ENCODE measurements around the gene IRF2BP2. TPM values are rescaled to one million over a fixed set of nuclear protein-coding genes. Genes with fewer than 3 reads are reported as not detected.

Gene IRF2BP2
- total and polyA plus RNA-seq, 10 of the 15 experiments (the other 5 are each of a cell fraction or from before 2014, with no cell fraction given) = 7.5 to 114 (median 52.3) TPM

DNA sequence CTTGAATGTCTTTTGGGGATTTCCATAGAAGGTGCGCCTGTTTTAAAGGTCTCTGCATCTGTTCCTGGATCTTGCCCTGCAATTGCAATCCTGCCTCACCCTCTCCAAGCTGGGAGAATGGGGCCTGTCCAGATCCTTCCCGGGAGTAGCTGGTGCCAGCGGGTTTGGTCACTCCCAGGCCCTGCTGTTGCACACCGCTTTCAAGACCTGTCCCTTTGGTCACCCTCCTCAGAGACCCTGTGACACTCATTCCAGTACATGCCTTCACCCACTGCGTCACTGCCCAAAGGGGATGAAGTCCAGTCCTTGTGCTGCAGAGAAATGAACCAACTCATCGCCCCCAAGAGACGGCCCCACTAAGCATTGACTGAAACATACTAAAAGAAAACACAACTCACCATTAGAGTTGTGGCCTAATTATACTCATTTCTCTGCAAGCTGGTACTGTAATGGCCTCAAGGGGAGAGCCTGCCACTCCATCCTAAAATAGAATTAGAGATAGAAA is 1.9 kb upstream of the IRF2BP2 start (continued):
- TF ChIP-seq, protein P1, sequence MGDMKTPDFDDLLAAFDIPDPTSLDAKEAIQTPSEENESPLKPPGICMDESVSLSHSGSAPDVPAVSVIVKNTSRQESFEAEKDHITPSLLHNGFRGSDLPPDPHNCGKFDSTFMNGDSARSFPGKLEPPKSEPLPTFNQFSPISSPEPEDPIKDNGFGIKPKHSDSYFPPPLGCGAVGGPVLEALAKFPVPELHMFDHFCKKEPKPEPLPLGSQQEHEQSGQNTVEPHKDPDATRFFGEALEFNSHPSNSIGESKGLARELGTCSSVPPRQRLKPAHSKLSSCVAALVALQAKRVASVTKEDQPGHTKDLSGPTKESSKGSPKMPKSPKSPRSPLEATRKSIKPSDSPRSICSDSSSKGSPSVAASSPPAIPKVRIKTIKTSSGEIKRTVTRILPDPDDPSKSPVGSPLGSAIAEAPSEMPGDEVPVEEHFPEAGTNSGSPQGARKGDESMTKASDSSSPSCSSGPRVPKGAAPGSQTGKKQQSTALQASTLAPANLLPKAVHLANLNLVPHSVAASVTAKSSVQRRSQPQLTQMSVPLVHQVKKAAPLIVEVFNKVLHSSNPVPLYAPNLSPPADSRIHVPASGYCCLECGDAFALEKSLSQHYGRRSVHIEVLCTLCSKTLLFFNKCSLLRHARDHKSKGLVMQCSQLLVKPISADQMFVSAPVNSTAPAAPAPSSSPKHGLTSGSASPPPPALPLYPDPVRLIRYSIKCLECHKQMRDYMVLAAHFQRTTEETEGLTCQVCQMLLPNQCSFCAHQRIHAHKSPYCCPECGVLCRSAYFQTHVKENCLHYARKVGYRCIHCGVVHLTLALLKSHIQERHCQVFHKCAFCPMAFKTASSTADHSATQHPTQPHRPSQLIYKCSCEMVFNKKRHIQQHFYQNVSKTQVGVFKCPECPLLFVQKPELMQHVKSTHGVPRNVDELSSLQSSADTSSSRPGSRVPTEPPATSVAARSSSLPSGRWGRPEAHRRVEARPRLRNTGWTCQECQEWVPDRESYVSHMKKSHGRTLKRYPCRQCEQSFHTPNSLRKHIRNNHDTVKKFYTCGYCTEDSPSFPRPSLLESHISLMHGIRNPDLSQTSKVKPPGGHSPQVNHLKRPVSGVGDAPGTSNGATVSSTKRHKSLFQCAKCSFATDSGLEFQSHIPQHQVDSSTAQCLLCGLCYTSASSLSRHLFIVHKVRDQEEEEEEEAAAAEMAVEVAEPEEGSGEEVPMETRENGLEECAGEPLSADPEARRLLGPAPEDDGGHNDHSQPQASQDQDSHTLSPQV (IDR thresholded peaks at IDR 0.05) = peak; percentile 19; the same call in 1 of the 2 replicates
- TF ChIP-seq FOXK2 (IDR thresholded peaks at IDR 0.05) (no peak), ZZZ3 (IDR thresholded peaks at IDR 0.05; ENCODE audit: control insufficient read depth, insufficient read length, low read depth) (no peak), RB1 (IDR thresholded peaks at IDR 0.05; ENCODE audit: borderline replicate concordance) (no peak; the same call in 1 of the 2 replicates), SMC3 (IDR thresholded peaks at IDR 0.05; ENCODE audit: borderline replicate concordance, low read length) (no peak), PML (IDR thresholded peaks at IDR 0.05; ENCODE audit: low read length) (no peak), HDGF (IDR thresholded peaks at IDR 0.05) (peak; percentile 85), ZNF384 (IDR thresholded peaks at IDR 0.05; ENCODE audit: borderline replicate concordance, low read depth, low read length) (no peak), NFYA (IDR thresholded peaks at IDR 0.05; ENCODE audit: borderline replicate concordance, low read depth, low read length) (no peak), POLR2AphosphoS5 (IDR thresholded peaks at IDR 0.05; ENCODE audit: low read length) (peak; percentile 6; the same call in 1 of the 2 replicates), EED (IDR thresholded peaks at IDR 0.05; ENCODE audit: low read depth) (no peak; the same call in none of the 2 replicates), NFIC (IDR thresholded peaks at IDR 0.05; ENCODE audit: low read depth, low read length) (no peak), HDAC2 (IDR thresholded peaks at IDR 0.05) (no peak), HCFC1 (IDR thresholded peaks at IDR 0.05; ENCODE audit: low read length) (no peak), ZBED1 (IDR thresholded peaks at IDR 0.05; ENCODE audit: borderline replicate concordance) (peak; percentile 65; the same call in 1 of the 2 replicates)
- TF ChIP-seq, protein P2, sequence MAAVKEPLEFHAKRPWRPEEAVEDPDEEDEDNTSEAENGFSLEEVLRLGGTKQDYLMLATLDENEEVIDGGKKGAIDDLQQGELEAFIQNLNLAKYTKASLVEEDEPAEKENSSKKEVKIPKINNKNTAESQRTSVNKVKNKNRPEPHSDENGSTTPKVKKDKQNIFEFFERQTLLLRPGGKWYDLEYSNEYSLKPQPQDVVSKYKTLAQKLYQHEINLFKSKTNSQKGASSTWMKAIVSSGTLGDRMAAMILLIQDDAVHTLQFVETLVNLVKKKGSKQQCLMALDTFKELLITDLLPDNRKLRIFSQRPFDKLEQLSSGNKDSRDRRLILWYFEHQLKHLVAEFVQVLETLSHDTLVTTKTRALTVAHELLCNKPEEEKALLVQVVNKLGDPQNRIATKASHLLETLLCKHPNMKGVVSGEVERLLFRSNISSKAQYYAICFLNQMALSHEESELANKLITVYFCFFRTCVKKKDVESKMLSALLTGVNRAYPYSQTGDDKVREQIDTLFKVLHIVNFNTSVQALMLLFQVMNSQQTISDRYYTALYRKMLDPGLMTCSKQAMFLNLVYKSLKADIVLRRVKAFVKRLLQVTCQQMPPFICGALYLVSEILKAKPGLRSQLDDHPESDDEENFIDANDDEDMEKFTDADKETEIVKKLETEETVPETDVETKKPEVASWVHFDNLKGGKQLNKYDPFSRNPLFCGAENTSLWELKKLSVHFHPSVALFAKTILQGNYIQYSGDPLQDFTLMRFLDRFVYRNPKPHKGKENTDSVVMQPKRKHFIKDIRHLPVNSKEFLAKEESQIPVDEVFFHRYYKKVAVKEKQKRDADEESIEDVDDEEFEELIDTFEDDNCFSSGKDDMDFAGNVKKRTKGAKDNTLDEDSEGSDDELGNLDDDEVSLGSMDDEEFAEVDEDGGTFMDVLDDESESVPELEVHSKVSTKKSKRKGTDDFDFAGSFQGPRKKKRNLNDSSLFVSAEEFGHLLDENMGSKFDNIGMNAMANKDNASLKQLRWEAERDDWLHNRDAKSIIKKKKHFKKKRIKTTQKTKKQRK (IDR thresholded peaks at IDR 0.05; ENCODE audit: low read depth, low read length) = no peak
- TF ChIP-seq, protein P3, sequence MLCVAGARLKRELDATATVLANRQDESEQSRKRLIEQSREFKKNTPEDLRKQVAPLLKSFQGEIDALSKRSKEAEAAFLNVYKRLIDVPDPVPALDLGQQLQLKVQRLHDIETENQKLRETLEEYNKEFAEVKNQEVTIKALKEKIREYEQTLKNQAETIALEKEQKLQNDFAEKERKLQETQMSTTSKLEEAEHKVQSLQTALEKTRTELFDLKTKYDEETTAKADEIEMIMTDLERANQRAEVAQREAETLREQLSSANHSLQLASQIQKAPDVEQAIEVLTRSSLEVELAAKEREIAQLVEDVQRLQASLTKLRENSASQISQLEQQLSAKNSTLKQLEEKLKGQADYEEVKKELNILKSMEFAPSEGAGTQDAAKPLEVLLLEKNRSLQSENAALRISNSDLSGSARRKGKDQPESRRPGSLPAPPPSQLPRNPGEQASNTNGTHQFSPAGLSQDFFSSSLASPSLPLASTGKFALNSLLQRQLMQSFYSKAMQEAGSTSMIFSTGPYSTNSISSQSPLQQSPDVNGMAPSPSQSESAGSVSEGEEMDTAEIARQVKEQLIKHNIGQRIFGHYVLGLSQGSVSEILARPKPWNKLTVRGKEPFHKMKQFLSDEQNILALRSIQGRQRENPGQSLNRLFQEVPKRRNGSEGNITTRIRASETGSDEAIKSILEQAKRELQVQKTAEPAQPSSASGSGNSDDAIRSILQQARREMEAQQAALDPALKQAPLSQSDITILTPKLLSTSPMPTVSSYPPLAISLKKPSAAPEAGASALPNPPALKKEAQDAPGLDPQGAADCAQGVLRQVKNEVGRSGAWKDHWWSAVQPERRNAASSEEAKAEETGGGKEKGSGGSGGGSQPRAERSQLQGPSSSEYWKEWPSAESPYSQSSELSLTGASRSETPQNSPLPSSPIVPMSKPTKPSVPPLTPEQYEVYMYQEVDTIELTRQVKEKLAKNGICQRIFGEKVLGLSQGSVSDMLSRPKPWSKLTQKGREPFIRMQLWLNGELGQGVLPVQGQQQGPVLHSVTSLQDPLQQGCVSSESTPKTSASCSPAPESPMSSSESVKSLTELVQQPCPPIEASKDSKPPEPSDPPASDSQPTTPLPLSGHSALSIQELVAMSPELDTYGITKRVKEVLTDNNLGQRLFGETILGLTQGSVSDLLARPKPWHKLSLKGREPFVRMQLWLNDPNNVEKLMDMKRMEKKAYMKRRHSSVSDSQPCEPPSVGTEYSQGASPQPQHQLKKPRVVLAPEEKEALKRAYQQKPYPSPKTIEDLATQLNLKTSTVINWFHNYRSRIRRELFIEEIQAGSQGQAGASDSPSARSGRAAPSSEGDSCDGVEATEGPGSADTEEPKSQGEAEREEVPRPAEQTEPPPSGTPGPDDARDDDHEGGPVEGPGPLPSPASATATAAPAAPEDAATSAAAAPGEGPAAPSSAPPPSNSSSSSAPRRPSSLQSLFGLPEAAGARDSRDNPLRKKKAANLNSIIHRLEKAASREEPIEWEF (IDR thresholded peaks at IDR 0.05; ENCODE audit: insufficient replicate concordance, low read depth, low read length) = no peak
